Upper lobe of left lung (tissue), 4 donors: Measurements from ENCODE around the gene SH2D3C.

ENCODE experiments used
- CTCF ChIP-seq, 6 experiments: fragments of 450-650 bp in 4 of 6; fragments of 200-600 bp in 2 of 6; sonication (generic) in 2 of 6; IDR thresholded peaks; one replicate each; pipeline ENCODE4 v1.5.1; 2016 to 2019; ENCODE audit warnings: antibody characterized with exemption in 6 of 6
- POLR2AphosphoS5 ChIP-seq, 2 donors: sonication (generic); formaldehyde crosslinking; IDR thresholded peaks; one replicate each; pipeline ENCODE4 v1.5.1; 2017; ENCODE audit warnings: antibody characterized with exemption in 2 of 2

GRCh38 chr9:127724012-127724411, 54.5 kb downstream of the SH2D3C start:
- no peak for TF ChIP-seq CTCF (IDR thresholded peaks at IDR 0.05)
- no peak for TF ChIP-seq POLR2AphosphoS5 (IDR thresholded peaks at IDR 0.05)
